Testis (tissue), 3 donors: ENCODE data around the gene EIF4B. TPM values are rescaled to one million over a fixed set of nuclear protein-coding genes. Genes with fewer than 3 reads are reported as not detected.

Source experiments
- DNase-seq: peaks from one replicate; pipeline ENCODE4 v3.0.0-alpha.2; 2019
- H3K27ac ChIP-seq, 2 donors: fragments of 200-600 bp; sonication (generic); one replicate each; pipeline ENCODE4 v1.5.1; 2019
- H3K27me3 ChIP-seq: fragments of 200-600 bp; sonication (generic); one replicate; pipeline ENCODE4 v1.5.1; 2019
- H3K36me3 ChIP-seq: fragments of 200-600 bp; sonication (generic); one replicate; pipeline ENCODE4 v1.5.1; 2017; ENCODE audit warnings: low read depth; ENCODE audit errors: missing control alignments
- H3K4me1 ChIP-seq: fragments of 200-600 bp; sonication (generic); one replicate; pipeline ENCODE4 v1.5.1; 2019
- H3K4me3 ChIP-seq, 2 donors: fragments of 200-600 bp; sonication (generic); one replicate each; pipeline ENCODE4 v1.5.1; 2017 to 2019
- H3K9me3 ChIP-seq: fragments of 200-600 bp; sonication (generic); one replicate; pipeline ENCODE4 v1.5.1; 2017
- POLR2A ChIP-seq: fragments of 450-650 bp; IDR thresholded peaks from one replicate; pipeline ENCODE4 v1.6.1; 2017; ENCODE audit warnings: antibody characterized with exemption, mild to moderate bottlenecking, moderate library complexity
- WGBS, 2 donors: methylation state at CpG; one replicate each; pipeline ENCODE4 v1.1.5; 2018; 5-methylcytosine and 5-hydroxymethylcytosine counted together
- intact Hi-C: fragments of 100-400 bp; cut with DNase I; formaldehyde crosslinking; loops from one replicate; pipeline ENCODE4 v1.15.1; 2023; ENCODE audit warnings: low total_unique reads
- polyA plus RNA-seq: library from polyadenylated mRNA; stranded (reverse); fragments of 350-450 nt; fragmentation: Illumina TruSeq; extraction: RNeasy Lipid Tissue Mini Kit (QIAGEN cat#74804); gene quantifications from one replicate; pipeline ENCODE4 v1.2.3, GENCODE V29; 2014; ENCODE audit warnings: low read depth, low replicate concordance; ENCODE audit not compliant: insufficient read depth
- total RNA-seq, 2 donors: library from RNA; depleted of rRNA; stranded (reverse); fragments of >200 nt; gene quantifications; one replicate each; pipeline ENCODE4 v1.2.3, GENCODE V29; 2016
- TF ChIP-seq, protein P1 (sequence below), 3 experiments: fragments of 450-650 bp in 2 of 3; fragments of 200-600 bp in 1 of 3; sonication (generic) in 1 of 3; IDR thresholded peaks; one replicate each; pipeline ENCODE4 v1.5.1; 2016 to 2019; ENCODE audit warnings: antibody characterized with exemption in 3 of 3, mild to moderate bottlenecking in 2 of 3, moderate library complexity in 1 of 3

EIF4B gene
- total and polyA plus RNA-seq, 3 donors from 2014 or later: 219 to 305 (median 249) TPM

- Histone ChIP-seq H3K27me3 (no peaks in the 10 kb centered on the region), H3K9me3 (no peaks in the 10 kb centered on the region), H3K27ac (no peak overlapping the region), H3K4me1 (peaks cover 43% of the 10 kb centered on the region), H3K36me3 (no peaks in the 10 kb centered on the region), H3K4me3 (no peak overlapping the region)
- TF ChIP-seq POLR2A: no peak
- TF ChIP-seq, protein P1, sequence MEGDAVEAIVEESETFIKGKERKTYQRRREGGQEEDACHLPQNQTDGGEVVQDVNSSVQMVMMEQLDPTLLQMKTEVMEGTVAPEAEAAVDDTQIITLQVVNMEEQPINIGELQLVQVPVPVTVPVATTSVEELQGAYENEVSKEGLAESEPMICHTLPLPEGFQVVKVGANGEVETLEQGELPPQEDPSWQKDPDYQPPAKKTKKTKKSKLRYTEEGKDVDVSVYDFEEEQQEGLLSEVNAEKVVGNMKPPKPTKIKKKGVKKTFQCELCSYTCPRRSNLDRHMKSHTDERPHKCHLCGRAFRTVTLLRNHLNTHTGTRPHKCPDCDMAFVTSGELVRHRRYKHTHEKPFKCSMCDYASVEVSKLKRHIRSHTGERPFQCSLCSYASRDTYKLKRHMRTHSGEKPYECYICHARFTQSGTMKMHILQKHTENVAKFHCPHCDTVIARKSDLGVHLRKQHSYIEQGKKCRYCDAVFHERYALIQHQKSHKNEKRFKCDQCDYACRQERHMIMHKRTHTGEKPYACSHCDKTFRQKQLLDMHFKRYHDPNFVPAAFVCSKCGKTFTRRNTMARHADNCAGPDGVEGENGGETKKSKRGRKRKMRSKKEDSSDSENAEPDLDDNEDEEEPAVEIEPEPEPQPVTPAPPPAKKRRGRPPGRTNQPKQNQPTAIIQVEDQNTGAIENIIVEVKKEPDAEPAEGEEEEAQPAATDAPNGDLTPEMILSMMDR (IDR thresholded peaks at IDR 0.05): no peak
- DNase-seq: peak; percentile 14
- intact Hi-C loops: no loop called here
- WGBS, 2 donors: 78 to 89% methylated on average over 16 to 28 of the region's 35 CpGs
Observed at GRCh38 chr12:53058674-53059433, 52.6 kb downstream of the EIF4B start.

DNA sequence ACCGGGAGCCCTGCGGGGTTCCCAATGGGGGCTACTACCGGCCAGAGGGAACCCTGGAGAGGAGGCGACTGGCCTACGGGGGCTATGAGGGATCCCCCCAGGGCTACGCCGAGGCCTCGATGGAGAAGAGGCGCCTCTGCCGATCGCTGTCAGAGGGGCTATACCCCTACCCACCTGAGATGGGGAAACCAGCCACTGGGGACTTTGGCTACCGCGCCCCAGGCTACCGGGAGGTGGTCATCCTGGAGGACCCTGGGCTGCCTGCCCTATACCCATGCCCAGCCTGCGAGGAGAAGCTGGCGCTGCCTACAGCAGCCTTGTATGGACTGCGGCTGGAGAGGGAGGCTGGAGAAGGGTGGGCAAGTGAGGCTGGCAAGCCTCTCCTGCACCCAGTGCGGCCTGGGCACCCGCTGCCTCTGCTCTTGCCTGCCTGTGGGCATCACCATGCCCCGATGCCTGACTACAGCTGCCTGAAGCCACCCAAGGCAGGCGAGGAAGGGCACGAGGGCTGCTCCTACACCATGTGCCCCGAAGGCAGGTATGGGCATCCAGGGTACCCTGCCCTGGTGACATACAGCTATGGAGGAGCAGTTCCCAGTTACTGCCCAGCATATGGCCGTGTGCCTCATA lies 53.3 kb downstream of the EIF4B start:
- Histone ChIP-seq H3K4me3 (no peak overlapping the region), H3K9me3 (no peaks in the 10 kb centered on the region), H3K27ac (peak overlapping the region; percentile 18 to 86), H3K4me1 (peaks cover 45% of the 10 kb centered on the region), H3K27me3 (no peaks in the 10 kb centered on the region), H3K36me3 (no peaks in the 10 kb centered on the region)
- 90% methylated on average over 17 of the region's 24 CpGs; no CpG with 5 or more reads in 1 of the 2 donors for WGBS, 2 donors
- TF ChIP-seq, protein P1 (IDR thresholded peaks at IDR 0.05): no peak
- TF ChIP-seq POLR2A: no peak
- intact Hi-C loops: no loop called here
- no peak for DNase-seq

- no peak for TF ChIP-seq POLR2A
- TF ChIP-seq, protein P1 (IDR thresholded peaks at IDR 0.05): no peak
- H3K27me3 ChIP-seq: no peaks in the 10 kb centered on the region
- no peaks in the 10 kb centered on the region for H3K36me3 ChIP-seq
- WGBS, 2 donors: 85% methylated on average over 7 to 17 of the region's 17 CpGs
- intact Hi-C loops: no loop called here
- H3K4me3 ChIP-seq: no peak overlapping the region
- peak; percentile 13 for DNase-seq
- H3K27ac ChIP-seq: peak overlapping the region; percentile 18 to 86
- peaks cover 50% of the 10 kb centered on the region for H3K4me1 ChIP-seq
- no peaks in the 10 kb centered on the region for H3K9me3 ChIP-seq
Observed at GRCh38 chr12:53060064-53060720, 53.9 kb downstream of the EIF4B start.

DNA sequence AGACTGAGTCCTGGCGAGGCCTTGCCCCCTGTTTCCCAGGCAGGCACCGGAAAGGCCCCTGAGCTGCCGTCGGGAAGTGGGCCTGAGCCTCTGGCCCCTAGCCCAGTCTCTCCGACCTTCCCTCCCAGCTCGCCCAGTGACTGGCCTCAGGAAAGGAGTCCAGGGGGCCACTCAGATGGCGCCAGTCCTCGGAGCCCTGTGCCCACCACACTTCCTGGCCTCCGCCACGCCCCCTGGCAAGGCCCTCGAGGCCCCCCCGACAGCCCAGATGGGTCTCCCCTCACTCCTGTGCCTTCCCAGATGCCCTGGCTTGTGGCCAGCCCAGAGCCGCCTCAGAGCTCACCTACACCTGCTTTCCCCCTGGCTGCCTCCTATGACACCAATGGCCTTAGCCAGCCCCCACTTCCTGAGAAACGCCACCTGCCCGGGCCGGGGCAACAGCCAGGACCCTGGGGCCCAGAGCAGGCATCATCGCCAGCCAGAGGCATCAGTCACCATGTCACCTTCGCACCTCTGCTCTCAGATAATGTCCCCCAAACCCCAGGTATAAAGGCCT lies 54.5 kb downstream of the EIF4B start:
- Histone ChIP-seq H3K4me1 (peaks cover 54% of the 10 kb centered on the region), H3K27me3 (no peaks in the 10 kb centered on the region), H3K27ac (peak overlapping the region; percentile 9 to 86), H3K36me3 (no peaks in the 10 kb centered on the region), H3K9me3 (no peaks in the 10 kb centered on the region), H3K4me3 (no peak overlapping the region)
- intact Hi-C loops: no loop called here
- 60 to 70% methylated on average over 1 to 18 of the region's 18 CpGs for WGBS, 2 donors
- no peak for TF ChIP-seq POLR2A
- TF ChIP-seq, protein P1 (IDR thresholded peaks at IDR 0.05): no peak
- peak; percentile 12 for DNase-seq
